Thyroid gland (tissue), 4 donors: ENCODE measurements around the gene C16orf74.

Source experiments
- POLR2A ChIP-seq, 2 donors: fragments of 450-650 bp; IDR thresholded peaks; one replicate each; pipeline ENCODE4 v1.6.1; 2017; ENCODE audit warnings: antibody characterized with exemption in 2 of 2, mild to moderate bottlenecking in 2 of 2, moderate library complexity in 1 of 2
- TF ChIP-seq, protein P1 (sequence below), 6 experiments: fragments of 200-600 bp in 3 of 6; fragments of 450-650 bp in 3 of 6; sonication (generic) in 3 of 6; IDR thresholded peaks; one replicate each; pipeline ENCODE4 v1.5.1; 2016 to 2019; ENCODE audit warnings: antibody characterized with exemption in 6 of 6, mild to moderate bottlenecking in 2 of 6, inconsistent platforms in 1 of 6, moderate library complexity in 1 of 6

- TF ChIP-seq, protein P1, sequence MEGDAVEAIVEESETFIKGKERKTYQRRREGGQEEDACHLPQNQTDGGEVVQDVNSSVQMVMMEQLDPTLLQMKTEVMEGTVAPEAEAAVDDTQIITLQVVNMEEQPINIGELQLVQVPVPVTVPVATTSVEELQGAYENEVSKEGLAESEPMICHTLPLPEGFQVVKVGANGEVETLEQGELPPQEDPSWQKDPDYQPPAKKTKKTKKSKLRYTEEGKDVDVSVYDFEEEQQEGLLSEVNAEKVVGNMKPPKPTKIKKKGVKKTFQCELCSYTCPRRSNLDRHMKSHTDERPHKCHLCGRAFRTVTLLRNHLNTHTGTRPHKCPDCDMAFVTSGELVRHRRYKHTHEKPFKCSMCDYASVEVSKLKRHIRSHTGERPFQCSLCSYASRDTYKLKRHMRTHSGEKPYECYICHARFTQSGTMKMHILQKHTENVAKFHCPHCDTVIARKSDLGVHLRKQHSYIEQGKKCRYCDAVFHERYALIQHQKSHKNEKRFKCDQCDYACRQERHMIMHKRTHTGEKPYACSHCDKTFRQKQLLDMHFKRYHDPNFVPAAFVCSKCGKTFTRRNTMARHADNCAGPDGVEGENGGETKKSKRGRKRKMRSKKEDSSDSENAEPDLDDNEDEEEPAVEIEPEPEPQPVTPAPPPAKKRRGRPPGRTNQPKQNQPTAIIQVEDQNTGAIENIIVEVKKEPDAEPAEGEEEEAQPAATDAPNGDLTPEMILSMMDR (IDR thresholded peaks at IDR 0.05): no peak
- TF ChIP-seq POLR2A (IDR thresholded peaks at IDR 0.05): no peak
These were observed 43.8 kb upstream of the C16orf74 start for GRCh38 chr16:85794696-85795095.
